DMS153 (cell line): ENCODE data around the gene SUSD4.
"Not testable (repeated sequence)": the region's sequence is repeated elsewhere in the genome, so short reads cannot be mapped to it uniquely, and the experiment has no call there.

Experiments
- DNase-seq: peaks from one replicate; lab custom pipeline; 2025; lab: John Stamatoyannopoulos, UW

The SUSD4 gene

DNA sequence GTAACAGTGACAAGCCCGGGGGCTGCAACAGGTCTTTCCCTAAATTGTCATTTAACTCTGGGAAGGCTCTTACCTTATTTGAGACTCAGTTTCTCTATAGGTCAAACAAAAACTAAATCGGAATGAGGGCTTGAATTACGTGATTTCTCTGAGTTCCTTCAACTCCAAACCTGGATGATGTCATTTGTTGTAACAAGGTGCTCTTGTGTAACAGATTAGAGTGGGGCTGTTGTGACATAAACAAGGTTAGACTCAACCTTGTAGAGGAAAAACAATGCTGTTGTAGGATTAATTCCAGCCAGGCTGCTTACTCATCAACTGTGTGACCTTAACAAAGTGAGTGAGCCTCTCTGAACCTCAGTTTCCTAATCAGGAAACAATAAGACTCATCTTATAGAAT is 74.4 kb downstream of the SUSD4 start:
- no peak for DNase-seq

DNA sequence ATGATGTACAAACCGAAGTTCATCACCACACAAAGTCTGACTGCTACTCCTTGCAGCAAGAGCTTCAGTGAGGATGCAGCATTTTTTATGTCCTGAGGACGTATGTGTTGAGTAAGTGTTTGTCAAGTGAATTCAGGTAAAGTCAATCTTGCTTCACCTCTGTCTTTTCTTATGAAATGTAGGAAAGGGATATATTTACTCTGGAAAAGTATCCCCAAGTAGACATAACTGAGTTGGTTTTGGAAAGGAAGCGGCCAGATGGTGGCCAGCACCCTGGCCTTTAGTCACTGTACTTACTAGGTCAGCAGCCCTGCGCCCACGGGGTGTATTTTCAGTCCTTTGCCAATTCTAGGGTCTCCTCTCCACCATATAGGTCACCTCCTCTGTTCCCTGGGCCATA is 75.2 kb downstream of the SUSD4 start:
- no peak for DNase-seq

DNA sequence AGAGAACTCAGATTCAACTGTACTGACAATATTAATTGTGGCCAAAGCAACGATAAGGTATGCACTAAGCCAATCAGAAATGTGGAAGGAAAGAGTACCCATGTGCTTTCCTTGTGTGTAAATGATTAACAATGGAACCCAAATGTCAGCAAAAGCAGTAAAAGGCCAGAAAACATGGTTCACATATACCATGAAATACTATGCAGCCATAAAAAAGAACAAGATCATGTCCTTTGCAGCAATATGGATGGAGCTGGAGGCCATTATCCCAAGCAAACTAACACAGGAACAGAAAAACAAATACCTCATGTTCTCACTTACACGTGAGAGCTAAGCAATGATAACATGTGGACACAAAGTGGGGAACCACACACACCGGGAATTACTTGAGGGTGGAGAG is 78.5 kb downstream of the SUSD4 start:
- no peak for DNase-seq

DNA sequence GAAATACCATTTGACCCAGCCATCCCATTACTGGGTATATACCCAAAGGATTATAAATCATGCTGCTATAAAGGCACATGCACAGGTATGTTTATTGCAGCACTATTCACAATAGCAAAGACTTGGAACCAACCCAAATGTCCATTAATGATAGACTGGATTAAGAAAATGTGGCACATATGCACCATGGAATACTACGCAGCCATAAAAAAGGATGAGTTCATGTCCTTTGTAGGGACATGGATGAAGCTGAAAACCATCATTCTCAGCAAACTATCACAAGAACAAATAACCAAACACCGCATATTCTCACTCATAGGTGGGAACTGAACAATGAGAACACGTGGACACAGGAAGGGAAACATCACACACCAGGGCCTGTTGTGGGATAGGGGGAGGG is 80.3 kb downstream of the SUSD4 start:
- not testable (repeated sequence) for DNase-seq

DNA sequence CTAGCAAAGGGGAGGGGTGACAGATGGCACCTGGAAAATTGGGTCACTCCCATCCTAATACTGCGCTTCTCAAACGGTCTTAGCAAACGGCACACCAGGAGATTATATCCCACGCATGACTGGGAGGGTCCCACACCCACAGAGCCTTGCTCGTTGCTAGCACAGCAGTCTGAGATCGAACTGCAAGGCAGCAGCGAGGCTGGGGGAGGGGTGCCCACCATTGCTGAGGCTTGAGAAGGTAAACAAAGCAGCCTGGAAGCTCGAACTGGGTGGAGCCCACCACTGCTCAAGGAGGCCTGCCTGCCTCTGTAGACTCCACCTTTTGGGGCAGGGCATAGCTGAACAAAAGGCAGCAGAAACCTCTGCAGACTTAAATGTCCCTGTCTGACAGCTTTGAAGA is 85.7 kb downstream of the SUSD4 start:
- not testable (repeated sequence) for DNase-seq

DNA sequence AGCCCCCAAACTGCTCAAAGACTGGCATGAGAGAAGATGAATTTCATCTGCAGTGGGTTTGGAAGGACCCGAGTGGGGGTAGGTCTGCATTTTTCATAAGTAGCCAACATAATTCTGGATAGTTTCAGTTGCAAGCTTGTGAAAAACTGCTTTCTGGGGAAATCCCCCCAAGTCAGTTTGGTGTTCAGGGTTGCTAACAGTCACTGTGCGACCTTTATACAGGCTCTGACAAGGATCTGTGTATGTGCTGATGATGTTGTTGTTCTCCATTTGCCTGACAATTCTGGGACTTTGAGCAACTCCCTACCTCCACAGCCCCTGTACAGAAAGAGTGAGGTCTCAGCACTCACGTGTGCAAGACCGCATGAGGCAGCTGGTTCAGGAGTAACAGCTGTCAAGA is 87.9 kb downstream of the SUSD4 start:
- DNase-seq = no peak

DNA sequence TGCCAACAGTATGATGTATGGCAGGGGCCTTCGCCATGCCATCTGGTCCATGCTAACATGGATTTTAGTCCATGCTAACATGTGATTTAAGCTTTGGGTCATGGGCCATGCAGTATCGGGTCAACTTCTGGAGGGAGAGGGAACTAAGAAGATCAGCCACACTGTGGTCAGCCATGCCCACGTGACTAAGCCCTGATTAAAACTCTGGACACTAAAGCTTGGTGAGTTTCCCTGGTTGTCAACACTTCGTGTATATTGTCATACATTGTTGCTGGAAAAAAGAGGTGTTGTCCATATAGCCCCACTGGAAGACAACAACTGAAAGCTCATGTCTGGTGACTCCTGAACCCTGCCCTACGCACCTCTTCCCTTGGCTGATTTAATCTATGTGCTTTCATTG is 90.5 kb downstream of the SUSD4 start:
- DNase-seq = no peak

DNA sequence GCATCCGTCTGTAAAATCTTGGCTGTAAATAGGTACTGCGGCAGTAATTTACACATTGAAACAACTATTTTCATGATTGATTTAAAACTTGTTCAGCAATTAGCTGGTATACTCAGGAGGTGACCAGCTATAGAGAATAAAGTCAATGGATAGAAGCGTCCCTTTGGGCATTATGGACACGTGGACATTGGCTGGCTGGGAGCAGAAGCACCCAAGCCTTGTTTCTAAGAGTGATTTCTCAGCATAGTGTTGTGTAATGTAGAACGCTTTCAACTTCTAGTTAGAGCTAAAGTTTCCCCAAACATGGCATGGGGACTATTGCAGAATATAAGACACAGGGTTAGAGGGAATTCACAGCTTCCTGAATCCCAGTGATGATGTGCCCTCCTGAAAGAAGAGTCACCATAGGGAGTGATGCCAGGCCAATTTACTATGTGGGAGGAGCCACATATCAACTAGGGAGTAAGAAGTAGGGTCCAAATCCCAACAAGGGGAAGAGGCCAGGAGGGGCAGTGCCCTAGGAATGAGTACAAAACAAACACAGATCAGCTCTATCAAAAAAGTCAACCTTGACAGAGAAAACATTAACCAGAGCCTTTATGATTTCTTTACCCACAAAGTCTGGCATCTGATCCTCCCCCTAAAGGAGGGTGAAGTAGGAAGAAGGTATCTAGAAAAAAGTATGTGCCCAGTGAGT is 92.7 kb downstream of the SUSD4 start:
- no peak for DNase-seq

DNA sequence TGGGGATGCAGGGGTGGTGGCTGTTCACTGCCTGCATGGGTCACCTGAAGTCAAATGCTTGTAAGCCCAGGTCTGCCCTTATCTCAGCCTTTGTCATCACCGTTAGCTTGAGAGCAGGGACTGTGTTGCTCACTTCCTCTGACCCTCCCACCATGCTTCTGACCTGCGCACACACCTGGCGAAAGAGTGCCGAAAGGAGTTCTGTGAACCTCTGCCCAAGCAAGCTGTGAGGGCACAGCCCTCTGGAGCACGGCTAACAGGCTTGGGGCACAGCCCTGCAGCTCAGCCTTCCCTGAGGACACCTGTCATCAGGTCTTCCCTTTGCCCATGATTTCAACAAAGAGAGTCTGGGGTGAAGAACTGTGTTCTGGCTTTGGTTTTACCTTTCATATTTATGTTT is 93.8 kb downstream of the SUSD4 start:
- DNase-seq = no peak

DNA sequence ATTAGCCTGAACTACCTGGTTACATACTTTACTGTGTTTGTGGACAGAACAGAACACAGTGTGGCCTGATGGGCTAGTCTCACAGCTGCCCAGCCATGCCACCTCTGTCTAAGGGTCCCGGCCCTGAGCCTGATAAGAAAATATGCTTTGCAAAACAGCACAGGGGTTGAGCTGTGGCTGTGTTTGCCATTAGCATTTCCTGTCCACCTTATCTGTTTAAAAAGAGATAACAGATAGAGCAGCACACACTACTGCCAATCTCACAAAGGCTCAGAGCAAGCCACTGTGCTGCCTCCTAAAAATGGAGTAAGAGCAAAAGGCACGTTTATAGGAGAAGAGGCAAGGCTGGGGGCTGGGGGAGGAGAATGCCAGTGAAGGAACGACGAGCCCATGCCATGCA is 95.0 kb downstream of the SUSD4 start:
- DNase-seq = no peak

DNA sequence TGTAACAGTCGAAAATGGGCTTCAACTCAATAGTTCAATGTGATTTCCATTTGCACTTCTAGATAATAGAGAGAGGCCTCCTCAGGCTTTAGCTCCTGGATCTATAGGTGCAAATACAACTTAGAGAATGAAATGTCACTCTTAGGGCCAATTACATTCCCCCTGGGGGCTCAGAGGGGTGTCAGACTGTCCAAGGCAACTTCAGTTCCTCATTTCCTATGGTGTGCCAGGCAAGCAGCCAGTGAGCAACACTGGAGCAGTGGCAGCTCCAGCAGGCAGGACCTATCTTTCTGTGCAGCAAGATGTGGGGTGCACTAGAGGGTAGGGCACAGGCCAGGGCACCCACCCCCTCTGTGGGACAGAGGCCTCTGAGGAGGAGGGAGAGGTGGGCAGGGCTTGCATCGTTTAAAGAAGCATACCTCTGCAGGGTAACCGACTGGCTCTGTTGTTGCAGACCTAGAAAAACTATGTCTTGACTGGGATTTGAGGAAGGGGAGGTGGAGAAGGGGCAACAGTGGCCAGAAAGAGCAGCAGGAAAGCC is 97.3 kb downstream of the SUSD4 start:
- DNase-seq = no peak

DNA sequence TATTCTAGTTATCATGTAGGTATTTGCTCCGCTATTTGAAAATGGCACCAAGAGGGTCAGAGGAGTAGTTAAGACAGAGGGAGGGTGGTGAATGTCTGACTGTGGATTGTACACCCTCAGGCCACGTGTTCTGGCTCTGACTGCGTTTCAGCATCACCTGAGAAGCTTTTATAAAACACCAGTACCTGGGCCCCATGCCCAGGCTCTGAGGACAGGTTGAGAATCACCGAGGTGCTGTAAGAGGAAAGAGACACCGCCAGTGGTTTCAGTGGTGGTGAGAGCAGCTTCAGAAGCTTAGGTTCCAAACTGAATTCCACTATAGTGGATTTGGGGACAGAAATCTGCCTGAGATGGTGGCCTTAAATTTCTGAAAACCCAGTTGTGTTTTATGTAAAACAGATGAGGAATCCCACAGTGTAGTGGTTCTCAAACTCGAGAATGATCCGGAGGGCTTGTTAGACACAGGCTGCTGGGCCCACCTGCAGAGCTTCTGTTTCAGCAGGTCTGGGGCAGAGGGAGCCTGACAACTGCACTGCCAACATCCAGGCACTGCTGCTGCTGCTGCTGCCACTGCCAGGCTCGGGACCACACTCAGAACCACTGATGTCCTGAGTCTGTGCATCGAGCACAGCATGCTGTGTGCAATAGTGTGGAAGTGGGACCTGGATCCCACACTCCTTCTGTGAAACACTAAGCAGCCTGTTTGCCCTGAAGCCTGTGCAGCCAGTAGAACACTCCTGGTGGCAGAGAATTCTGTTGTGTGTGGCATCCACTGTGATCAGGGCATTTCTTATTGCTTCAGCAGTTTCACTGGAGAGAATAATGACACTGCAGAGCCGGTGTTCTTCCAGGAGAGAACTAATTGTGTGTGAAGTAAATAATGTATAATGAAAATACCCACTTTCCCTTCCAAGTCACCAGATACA is 98.7 kb downstream of the SUSD4 start:
- no peak for DNase-seq

DNA sequence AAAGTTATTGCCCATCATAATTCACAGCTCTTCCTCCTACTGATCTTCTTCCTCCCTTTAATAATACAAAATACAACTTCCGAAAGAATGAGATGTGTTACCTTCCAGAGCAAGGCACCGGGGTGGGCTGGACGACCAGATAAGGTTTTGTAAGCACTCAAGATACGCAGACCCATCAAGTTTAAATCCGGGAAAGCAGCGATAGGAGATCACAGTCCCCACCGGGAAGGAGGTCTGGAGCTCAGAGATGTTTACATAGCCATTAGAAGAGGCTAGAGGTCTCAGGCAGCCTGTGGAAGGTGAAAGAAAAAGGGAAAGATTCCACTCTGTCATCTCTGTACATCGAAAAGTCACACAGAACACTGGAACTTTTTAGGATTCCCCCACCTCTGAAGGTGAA is 99.4 kb downstream of the SUSD4 start:
- no peak for DNase-seq

DNA sequence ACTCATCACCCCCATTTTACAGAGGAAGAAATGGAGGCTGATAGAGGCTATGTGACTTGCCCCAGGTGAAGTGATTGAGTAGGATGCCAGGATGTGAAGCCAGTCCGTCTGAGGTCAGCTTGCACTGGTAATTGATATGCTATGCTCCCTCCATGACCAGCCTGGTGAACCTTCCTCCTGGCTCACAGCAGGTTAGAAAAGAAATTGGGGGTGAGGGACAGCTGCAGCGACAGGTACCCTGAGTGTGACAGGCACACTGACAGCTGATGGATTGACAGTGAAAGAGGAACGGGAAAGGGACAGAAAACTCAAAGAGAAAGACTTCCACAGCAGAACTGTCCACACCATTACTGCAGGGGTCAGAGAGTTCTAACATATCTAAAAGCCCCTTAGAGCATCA is 102.1 kb downstream of the SUSD4 start:
- DNase-seq = no peak

DNA sequence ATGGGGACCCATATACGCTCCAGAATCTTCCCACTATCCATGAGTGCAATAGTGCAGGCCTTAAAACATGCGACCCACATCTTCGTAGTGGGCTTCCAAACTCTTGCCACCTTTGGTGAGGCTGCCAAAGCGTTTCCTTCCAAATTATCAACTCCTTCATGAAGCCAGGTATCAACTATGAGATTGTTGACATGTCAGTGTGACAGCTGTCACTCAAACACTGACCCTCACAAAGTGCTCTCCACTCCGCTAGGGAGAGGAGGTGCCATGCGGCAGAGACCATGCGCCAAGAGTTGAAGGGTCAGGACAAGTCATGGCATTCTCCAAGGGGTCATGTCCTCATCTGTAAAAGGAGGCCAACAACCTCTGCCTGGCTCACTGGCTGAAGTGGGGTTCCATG is 103.3 kb downstream of the SUSD4 start:
- DNase-seq = no peak

DNA sequence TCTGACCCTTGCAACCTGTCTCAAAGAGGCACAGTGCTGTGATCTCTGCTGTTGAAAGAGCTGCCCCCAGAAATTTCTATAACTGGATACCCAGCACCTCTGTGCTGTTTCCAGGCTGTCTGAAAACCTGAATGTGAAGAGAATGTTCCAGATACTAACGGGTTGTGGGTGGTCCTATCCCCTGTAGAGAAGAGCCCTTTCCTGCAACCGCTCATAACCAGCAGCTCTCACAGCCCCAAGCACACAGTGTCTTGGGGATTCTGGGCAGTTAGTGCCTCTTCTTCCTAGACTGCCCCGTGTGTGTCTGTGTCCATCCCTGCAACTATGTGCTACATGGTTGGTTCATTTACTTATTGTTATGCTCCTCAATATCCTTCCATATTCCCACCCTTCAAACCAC is 104.5 kb downstream of the SUSD4 start:
- DNase-seq = no peak

DNA sequence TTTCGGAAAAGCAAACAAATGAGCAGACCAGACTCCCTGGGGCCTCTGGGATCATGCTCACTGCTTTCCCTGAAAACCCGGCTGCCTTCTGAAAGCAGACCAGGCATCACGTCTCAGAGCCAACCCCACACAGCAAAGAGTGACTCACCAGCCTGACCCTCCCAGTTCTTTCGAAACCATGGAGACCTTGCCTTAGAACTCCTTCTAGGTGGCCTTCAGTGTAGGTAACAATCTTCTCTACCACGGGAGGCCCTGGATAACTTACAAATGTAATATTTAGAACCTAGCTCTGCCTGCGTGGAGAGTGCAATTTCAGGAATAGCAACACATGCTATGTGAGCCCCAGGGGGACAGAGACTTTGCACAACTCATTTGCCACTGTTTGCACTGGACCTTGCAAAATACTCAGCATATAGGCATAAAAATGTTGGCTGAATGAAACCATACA is 105.2 kb downstream of the SUSD4 start:
- DNase-seq = no peak

DNA sequence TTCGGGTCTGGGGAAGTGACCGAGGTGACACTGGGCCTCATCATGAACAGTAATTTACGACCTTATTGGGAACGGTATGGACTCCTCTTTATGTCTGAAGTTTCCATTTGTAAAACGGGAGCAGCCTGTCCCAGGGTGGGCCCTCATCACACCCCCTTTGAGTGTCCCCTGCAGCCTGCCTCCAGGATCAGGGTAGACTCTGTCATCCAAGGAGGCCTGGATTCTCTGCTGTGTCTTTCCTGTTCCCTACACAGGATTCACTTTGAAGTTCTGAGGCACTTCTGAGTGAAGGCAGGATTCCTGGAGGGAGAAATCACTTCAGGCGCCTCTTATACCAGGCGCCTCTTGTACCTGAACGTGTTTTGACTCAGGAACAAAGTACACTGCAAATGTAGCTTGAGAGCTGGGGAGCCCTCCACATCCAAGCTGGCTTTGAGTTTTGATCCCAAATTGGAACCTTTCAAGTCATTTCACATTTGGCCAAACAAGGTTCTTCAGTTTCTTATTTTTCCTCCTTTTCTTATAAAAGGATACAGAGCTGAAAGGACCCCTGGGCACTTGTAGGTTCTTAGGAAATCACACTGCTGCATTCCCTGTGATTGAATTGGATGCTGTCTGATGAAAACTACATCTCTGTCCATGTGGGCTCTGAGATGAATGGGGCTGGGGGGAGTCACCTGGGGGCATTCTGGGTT is 106.0 kb downstream of the SUSD4 start:
- DNase-seq = no peak

DNA sequence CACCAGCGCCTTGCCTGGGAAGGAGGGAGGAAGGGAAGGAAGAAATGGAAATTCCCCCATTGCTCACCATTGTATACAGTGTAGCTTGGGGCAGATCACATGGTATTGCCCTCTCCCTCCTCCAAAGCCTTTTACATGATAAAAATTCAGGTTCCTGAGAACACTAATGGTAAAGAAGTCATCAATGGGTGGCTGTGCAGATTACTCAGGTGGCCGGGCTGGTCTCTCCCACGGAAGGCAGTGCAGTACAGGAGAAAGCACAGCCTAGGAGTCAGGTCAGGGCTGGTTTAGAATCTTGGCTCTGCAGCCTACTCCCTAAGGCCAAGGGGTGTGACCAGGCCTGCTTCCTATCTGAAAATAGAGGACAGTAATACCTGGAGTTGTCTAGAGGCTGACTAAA is 107.9 kb downstream of the SUSD4 start:
- DNase-seq = no peak

DNA sequence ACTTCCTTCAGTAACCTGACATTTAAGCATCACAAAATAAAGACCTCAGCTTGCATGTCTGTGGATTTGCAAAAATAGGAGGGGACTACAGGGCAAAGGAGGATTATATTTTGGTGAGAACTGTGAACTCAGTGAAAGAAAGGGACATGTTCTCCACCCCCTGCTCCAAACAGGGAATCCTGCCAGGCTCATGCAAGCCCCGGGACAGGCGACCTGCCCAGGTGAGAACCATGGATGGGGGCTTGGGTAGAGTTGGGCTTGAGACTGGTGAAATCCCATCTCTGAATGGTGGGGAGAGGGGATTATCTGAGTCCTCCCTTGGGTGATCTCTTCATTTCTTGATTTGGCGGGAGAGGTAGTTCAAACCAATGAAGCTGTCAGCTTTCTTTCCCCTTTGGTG is 110.1 kb downstream of the SUSD4 start:
- no peak for DNase-seq

DNA sequence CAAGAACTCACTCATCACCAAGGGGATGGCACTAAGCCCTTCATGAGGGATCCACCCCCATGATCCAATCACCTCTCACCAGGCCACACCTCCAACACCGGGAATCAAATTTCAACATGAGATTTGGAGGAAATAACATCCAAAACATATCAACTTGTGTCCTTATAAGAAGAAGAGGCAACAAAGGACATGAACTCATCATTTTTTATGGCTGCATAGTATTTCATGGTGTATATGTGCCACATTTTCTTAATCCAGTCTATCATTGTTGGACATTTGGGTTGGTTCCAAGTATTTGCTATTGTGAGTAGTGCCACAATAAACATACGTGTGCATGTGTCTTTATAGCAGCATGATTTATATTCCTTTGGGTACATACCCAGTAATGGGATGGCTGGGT is 112.6 kb downstream of the SUSD4 start:
- DNase-seq = not testable (repeated sequence)

DNA sequence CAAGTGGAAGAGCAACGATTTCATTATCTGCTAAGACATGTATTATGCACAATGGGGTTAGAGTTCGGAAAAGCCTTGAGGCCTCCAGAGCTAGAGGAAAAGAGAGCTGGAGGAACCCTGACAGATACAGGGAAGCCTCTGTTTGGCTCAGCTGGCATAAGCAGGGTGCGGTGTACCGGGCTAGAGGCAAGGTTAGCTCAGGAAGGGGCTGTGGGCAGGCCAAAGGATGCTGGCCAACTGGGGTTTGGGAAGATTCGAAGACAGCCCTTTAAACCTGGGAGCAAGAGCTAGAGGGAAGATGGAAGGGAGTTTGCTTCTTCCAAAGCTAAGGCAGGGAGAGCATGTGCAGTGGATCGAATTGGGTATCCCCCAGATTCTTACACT is 113.4 kb downstream of the SUSD4 start:
- DNase-seq = no peak
